ENCODE data around the gene RTN4RL1.

RTN4RL1 gene

GRCh38 chr17:1945621-1946020, 79.5 kb downstream of the RTN4RL1 start:
- DNase-seq = no peak

GRCh38 chr17:1943436-1943831, 81.7 kb downstream of the RTN4RL1 start:
- DNase-seq = no peak

- no peak for DNase-seq
Observed at GRCh38 chr17:1942666-1943435, 82.3 kb downstream of the RTN4RL1 start.

- DNase-seq = no peak
Observed at GRCh38 chr17:1942066-1942365, 83.1 kb downstream of the RTN4RL1 start.

GRCh38 chr17:1941272-1942065, 83.7 kb downstream of the RTN4RL1 start:
- no peak for DNase-seq

- no peak for DNase-seq
Observed at GRCh38 chr17:1940810-1941185, 84.3 kb downstream of the RTN4RL1 start.

- no peak for DNase-seq
Observed at GRCh38 chr17:1939981-1940809, 84.9 kb downstream of the RTN4RL1 start.

GRCh38 chr17:1937461-1937860, 87.7 kb downstream of the RTN4RL1 start:
- DNase-seq = no peak

GRCh38 chr17:1936766-1937165, 88.4 kb downstream of the RTN4RL1 start:
- DNase-seq = no peak

- no peak for DNase-seq
Observed at GRCh38 chr17:1934901-1935300, 90.2 kb downstream of the RTN4RL1 start.

GRCh38 chr17:1933875-1934715, 91.0 kb downstream of the RTN4RL1 start:
- DNase-seq = no peak

- DNase-seq = no peak
Observed at GRCh38 chr17:1931844-1932579, 93.1 kb downstream of the RTN4RL1 start.

- no peak for DNase-seq
Observed at GRCh38 chr17:1930337-1930645, 94.8 kb downstream of the RTN4RL1 start.

GRCh38 chr17:1928976-1929375, 96.2 kb downstream of the RTN4RL1 start:
- no peak for DNase-seq

GRCh38 chr17:1920948-1921351, 104.2 kb downstream of the RTN4RL1 start:
- no peak for DNase-seq

GRCh38 chr17:1919201-1919600, 105.9 kb downstream of the RTN4RL1 start:
- no peak for DNase-seq

GRCh38 chr17:1918346-1919162, 106.6 kb downstream of the RTN4RL1 start:
- DNase-seq = no peak

GRCh38 chr17:1916963-1917715, 108.0 kb downstream of the RTN4RL1 start:
- no peak for DNase-seq

- no peak for DNase-seq
Observed at GRCh38 chr17:1916316-1916715, 108.8 kb downstream of the RTN4RL1 start.

GRCh38 chr17:1915889-1916288, 109.2 kb downstream of the RTN4RL1 start:
- no peak for DNase-seq

Measured in activated naive CD4-positive, alpha-beta T cell treated with anti-CD3 and anti-CD28 coated beads, Interleukin-2, amount 50 U/mL, for 16 hours (primary cell).